GM18861 (cell line): ENCODE results near the gene SUGCT.
"Not testable (repeated sequence)": the region's sequence is repeated elsewhere in the genome, so short reads cannot be mapped to it uniquely, and the experiment has no call there.

ENCODE experiments used
- ATAC-seq: cut with Tn5 transposase; IDR thresholded peaks from one replicate; pipeline ENCODE4 v1.9.1; 2021; ENCODE audit not compliant: unreplicated experiment

SUGCT gene

DNA sequence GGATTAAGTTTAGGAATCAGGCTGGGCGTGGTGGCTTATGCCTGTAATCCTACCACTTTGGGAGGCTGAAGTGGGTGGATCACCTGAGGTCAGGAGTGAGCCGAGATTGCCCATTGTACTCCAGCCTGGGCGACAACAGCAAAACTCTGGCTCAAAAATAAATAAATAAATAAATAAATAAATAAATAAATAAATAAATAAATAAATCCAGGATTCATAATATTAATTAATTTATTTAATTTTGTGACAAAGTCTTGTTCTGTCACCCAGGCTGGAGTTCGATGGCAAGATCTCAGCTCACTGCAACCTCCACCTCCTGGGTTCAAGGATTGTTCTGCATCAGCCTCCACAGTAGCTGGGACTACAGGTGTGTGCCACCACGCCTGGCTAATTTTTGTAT, 4.2 kb downstream of the SUGCT start:
- ATAC-seq = no peak

DNA sequence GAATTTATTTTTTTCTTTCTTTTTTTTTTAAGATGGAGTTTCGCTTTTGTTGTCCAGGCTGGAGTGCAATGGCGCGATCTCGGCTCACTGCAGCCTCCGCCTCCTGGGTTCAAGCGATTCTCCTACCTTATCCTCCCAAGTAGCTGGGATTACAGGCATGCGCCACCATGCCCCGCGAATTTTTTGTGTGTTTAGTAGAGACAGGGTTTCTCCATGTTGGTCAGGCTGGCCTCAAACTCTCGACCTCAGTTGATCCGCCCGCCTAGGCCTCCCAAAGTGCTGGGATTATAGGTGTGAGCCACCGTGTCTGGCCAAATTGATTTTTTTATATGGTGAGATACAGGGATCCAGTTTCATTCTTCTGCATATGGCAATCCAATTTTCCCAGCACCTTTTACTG, 5.1 kb downstream of the SUGCT start:
- ATAC-seq = not testable (repeated sequence)

DNA sequence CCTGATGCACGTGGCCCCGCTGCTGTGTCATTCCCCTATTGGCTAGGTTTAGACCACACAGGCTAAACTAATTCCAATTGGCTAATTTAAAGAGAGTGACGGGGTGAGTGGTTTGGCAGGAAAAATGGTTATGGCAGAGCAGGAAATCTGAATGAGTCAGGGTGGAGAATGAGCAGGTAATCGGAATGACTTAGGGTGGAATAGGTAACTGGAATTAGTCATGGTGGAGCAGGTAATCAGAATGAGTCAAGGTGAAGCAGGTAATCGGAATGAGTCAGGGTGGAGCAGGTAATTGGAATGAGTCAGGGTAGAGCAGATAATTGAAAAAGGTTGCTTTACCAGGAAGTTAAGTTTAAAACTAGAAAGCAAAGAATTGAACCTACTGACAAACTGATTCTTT, 7.1 kb downstream of the SUGCT start:
- not testable (repeated sequence) for ATAC-seq

DNA sequence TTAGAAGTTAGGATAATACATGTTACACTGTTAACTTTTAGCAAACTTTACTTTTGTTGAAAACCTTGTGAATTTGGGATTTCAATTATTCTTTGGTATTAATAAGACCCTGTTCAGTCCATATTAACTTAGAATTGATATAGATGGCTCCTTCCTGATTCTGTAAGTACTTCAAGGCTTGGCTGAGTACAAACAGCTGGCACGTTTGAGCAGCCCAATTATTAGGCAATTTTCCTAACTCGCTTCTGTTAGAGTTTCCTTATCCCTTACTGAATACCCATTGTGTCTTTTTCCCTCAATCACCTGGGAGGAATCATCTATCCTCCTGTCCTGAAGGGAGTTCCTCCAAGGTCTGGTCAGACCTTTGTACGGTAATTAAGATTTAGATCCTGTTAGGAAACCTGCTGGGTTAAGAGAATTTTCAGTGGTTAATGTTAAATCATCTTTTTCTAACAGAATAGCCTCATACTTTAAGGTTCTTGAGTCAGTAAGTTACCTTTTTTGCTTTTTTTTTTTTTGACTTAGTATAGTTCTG, 10.9 kb downstream of the SUGCT start:
- ATAC-seq = not testable (repeated sequence)

DNA sequence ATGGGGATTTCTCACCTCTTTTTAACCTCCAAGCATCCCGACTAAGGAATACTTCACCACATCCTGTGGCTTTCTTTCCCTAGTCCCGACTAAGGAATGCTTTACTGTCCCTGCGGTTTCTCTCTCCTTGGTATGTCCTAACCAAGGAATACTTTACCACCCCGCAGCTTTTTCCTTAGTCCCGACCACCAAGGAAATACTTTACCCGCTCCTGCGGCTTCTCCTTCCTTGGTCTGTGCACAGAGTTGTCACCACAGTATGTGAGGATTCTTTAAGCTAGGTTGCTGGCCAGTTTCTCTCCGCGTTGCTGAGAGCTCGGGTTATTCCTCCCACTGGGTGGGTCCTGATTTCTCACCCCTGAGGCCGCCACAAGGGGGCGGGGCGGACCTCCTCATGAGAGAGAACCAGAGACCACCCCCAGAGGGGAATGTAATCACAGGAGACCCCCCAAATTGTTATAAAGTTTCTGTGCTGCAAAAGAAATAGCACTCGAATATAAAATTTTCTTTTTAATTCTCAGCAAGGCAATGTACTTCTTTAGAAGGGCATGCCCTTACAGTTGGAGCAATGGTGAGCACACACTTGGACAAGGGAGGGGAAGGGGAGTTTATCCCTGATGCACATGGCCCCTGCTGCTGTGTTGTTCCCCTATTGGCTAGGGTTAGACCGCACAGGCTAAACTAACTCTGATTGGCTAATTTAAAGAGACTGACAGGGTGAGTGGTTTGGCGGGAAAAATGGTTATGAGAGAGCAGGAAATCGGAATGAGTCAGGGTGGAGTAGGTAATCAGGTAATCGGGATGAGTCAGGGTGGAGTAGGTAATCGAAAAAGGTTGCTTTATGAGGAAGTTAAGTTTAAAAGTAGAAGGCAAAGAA, 12.8 kb downstream of the SUGCT start:
- ATAC-seq = no peak

DNA sequence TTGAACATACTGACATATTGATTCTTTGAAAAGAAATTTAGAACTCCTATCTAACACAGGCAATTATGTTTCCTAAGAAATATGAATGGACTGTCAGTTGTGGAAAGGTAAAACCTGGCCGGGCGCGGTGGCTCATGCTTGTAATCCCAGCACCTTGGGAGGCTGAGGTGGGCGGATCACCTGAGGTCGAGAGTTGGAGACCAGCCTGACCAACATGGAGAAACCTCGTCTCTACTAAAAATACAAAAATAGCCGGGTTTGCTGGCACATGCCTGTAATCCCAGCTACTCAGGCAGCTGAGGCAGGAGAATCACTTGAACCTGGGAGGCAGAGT, 13.4 kb downstream of the SUGCT start:
- ATAC-seq = not testable (repeated sequence)

DNA sequence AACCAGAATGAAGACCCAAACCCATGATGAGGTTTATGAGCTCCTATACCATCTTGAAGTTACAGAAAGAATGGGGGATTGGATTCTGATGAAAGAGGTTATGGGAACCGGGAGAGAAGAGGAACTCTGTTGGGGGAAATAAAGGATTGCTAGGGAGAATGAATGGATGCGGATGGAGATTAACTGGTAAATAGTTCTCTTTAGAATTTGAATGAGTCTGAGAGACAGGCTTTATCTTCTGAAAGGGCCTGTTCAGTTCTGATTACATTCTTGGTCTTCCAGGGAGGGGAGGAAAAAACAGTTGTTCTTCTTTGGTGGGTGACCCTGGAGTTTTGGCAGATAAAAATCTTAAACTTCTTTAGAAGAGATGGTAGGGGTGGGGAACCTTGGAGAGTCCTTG, 13.9 kb downstream of the SUGCT start:
- ATAC-seq = no peak

DNA sequence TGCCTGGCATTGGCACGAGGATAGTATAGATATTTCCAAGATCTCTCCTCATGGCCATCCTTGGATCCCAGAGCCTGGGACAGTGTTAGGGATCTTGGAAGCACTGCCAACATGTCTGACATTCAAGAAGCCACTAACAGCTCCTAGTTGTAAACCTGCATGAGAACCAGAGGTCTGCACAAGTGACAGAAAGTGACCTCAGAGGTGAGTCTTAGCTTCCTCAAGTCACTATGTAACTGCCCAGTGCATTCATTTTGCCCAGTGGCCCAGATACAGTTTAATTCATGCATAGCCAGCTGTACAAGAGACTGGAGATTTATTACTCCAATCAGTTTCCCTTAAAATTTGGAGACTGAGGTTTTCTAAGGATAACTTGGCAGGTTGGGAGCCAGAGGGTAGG, 16.7 kb downstream of the SUGCT start:
- ATAC-seq = no peak

DNA sequence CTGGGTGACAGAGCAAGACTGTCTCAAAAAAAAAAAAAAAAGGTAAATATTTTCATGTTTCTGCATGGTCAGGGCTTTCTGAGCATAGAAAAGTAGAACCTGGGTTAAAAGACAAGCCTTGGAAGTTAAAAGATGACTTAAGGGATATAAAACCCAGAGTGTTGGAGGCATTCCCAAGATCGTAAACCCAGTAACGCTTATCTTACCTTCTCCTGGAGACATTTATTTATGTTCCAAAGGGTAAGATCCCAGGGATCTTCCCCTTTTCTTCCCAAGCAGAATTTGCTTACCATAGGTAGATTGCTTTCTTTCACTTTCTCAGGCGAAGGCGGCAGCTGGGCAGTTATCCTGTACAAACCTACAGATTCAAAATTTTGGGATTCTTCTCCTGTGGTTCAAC, 22.2 kb downstream of the SUGCT start:
- ATAC-seq = no peak

DNA sequence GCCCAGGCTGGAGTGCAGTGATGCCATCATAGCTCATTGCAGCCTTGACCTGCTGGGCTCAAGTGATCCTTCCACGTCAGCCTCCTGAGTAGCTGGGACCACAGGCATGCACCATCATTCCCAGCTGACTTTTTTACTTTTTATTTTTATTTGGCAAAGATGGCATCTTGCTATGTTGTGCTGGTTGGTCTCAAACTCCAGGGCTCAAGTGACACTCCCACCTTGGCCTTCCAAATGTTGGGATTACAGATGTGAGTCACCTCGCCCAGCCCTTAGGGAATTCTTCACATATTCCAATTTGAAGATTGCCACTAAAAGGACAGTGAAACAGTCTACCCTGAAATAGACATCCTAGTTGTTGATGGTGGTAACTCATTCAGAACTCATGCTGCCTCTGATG, 27.7 kb downstream of the SUGCT start:
- ATAC-seq = no peak

DNA sequence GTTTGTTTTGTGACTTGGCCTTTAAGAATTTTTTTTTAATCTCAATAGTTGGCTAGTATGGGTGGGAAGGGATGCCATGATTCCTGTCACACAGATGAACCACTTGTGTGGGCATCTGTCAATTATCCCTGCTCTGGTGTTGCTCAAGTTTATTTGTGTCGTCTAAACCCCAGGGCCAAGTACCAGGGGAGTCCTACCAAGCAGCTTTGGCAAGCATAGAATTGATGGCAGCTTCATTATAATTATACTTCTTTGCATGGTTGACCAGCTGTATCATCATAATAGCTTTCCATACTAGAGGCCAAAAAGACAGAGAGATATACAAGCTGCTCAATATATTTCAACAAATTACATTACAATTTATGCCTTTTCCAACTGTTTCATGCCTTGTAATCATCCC, 30.4 kb downstream of the SUGCT start:
- no peak for ATAC-seq

DNA sequence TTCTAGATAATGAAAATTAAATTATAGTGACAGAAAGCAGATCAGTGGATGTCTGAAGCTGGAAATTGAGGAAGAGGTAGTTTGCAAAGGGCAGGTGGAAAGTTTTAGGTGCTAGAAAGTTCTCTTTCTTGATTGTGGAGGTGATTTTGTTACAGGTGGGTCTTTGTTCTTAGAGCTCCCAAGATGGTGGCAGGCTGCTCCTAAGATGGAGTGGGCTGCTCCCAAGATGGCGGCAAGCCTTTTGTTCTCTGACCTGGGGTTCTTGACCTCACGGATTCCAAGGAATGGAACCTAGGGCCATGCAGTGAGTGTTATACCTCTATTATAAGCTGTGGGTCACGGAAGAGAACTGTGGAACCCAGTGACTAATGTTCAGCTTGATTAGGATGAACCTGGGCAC, 32.5 kb downstream of the SUGCT start:
- ATAC-seq = no peak

DNA sequence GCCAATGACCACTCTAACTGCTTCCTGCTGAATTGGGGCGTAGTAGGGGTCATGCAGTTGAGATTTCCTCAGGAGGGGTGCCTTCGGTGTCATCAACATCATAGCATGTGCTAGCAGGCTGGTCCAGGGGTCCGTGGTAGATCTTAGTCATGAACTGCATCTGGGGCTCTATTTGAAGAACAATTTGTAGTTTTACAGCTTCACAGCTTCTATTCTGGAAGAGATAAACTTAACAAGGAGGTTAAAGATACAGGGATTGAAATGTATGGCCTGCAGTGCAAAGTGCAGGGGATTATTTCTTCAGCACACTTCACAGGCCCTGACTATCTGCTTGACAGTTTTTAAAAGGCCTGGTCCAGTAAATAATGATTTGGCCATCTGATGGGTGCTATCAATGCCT, 33.5 kb downstream of the SUGCT start:
- not testable (repeated sequence) for ATAC-seq

DNA sequence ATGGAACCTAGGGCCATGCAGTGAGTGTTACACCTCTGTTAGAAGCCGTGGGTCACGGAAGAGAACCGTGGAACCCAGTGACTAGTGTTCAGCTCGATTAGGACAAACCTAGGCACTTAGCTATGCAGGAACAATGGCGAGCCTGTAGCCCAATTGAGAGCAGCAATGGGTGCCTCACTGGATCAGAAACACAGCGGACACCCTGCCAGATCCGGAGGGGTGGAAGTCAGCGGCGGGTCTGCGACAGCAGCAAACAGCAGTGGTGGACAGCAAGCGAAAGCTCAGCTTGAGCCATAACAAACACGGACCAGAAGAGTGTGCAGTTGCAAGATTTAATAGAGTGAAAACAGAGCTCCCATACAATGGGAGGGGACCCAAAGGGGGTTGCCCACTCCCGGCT, 38.3 kb downstream of the SUGCT start:
- ATAC-seq = not testable (repeated sequence)

DNA sequence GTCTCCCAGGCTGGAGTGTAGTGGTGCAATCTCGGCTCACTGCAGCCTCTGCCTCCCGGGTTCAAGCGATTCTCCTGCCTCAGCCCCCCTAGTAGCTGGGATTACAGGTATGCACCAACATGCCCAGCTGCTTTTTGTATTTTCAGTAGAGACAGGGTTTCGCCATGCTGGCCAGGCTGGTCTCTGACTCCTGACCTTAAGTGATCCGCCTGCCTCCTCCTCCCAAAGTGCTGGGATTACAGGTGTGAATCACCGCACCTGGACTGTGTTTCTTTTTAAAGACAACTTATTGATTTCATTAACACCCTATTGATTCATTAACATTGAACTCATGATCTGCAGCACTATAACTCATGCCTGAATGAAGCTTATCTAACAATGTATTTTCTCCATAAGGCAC, 40.5 kb downstream of the SUGCT start:
- ATAC-seq = not testable (repeated sequence)

DNA sequence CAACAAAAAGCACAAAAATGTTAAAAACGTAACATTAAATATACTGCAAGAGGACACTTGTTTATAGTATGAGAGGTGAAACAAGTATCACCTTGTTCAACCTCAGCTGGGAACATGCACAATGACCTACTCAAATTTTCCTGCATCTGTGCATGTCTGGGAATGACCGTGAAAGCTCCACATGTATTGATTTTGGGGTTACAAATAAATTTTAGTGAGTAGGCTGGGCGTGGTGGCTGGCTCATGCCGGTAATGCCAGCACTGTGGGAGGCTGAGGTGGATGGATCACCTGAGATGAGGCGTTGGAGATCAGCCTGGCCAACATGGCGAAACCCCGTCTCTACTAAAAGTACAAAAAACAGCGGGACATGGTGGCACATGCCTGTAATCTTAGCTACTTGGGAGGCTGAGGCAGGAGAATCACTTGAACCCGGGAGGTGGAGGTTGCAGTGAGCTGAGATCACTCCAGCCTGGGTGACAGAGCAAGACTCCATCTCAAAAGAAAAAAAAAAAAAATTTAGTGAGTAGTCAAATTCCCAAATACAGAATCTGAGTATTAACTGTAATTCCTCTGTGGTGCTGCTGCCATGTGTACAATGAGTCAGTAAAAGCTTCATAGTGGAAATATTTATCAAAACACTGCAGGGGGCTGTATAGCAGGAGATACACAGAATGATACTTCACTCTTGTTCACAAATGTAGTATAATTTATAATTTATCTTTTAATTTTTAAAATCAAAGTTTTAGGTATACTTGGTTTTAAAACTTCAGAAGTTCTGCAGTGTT, 41.1 kb downstream of the SUGCT start:
- ATAC-seq = no peak

DNA sequence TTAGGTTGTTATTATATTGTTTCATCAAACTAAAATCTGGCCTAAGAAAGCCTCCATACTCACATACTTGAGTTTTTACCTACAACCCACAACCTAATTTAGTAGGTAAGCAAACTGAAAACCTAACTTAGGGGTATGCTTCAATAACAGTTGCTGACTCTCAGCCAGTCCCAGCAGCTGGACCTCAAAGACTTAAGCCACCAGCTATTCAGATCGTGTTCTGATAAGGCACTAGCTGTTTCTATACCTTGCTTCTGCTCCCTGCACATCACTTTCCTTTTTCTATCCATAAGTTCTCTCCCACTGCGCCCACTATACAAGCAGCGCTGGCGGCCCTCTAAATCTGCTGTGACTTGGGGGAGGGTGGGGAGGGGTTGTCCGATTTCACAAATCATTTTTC, 42.3 kb downstream of the SUGCT start:
- no peak for ATAC-seq

DNA sequence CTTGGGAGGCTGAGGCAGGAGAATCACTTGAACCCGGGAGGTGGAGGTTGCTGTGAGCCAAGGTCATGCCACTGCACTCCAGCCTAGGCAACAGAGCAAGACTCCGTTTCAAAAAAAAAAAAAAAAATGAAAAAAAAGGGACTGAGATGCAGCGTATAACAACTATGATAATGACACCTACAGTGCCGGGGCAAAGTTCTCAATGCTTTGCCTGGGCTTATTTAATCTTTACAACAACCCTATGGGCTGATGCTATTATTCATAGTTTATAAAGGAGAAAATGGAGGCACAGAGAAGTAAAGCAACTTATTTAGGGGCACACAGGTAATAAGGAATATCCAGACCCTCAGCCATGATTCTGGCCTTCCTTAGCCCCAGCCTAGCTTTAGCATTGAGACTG, 47.6 kb downstream of the SUGCT start:
- ATAC-seq = no peak

DNA sequence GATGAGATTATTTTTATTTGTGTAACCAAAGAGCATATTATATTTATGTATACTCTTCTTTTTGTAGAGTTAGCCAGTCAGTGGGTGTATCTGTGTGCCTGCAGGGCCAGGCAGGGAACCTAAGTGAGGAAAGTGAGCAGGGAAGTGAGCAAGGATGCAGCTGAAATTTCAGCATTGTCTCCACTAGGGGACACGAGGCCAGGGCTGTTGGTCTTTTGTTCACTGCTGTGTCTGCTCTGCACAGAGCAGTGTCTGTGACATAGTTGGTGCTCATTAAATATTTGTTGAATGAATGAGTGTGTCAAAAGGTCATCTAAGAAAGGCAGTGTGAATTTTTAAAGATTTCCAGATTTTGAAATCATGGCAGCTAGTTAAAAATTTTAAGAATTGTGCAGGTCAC, 51.8 kb downstream of the SUGCT start:
- ATAC-seq = no peak

DNA sequence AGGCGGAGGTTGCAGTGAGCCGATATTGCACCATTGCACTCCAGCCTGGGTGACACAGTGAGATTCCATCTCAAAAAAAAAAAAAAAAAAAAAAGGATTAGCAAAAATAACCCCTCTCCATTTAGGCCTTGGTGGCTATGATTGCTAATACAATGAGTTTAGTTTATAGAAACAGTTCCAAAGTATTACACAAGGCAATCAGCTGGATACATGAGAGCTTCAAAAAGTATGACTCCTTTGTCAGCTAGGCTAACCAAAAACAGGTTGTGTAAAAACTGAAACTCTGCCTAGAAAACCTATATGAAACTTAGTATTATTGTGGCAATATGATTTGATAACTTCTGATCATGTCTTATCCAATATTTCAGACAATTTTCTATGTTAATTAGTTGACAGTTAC, 57.2 kb downstream of the SUGCT start:
- no peak for ATAC-seq

DNA sequence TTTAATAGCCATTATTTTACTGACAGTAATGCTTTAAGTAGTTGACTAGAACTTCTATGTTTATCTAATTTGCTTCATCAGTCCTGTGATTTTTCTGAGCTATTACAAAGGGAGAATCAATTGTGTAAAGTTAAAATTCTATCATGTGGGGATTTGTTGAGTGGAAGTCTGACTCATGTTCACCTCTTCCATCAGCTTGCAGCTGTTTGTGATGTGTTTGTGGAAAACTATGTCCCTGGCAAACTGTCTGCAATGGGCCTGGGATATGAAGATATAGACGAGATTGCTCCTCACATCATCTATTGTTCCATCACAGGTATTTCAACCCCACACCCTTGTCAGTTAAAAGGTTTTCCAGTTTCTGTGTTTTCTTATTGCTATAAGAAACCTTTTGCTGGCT, 59.9 kb downstream of the SUGCT start:
- ATAC-seq = no peak

DNA sequence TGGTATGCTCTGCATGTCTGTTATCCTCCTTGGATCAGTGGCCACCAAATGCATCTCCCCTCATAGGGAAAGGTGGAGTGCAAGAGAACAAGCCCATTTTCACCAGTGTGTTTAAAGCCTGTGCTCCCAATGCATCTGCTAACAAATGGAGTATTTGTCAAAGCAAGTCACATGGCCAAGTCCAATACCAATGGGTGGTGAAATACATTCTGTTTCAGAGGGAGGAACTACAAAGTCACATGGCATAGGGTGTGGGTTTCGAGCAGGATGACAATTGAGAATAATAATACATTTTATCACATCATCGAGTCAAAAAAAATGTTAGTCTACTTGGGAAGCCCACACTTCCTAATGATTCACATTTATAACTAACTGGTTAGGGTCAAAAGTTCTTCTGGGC, 62.7 kb downstream of the SUGCT start:
- ATAC-seq = no peak
